Mesothelial cell of epicardium (in vitro differentiated cells): Measurements from ENCODE around the gene MCCC1. TPM values are rescaled to one million over a fixed set of nuclear protein-coding genes. Genes with fewer than 3 reads are reported as not detected.

ENCODE experiments used
- DNase-seq, 2 experiments: peaks; one replicate each; pipeline ENCODE4 v3.0.0; 2021; ENCODE audit warnings: low spot score in 2 of 2; ENCODE audit not compliant: unreplicated experiment in 2 of 2
- H3K27ac Mint-ChIP-seq: 2 replicates; pipeline ENCODE4 v1.8.0; 2021; ENCODE audit warnings: mixed read lengths
- H3K27me3 Mint-ChIP-seq: 2 replicates; pipeline ENCODE4 v1.8.0; 2021; ENCODE audit warnings: low read depth, mixed read lengths
- H3K36me3 Mint-ChIP-seq: 2 replicates; pipeline ENCODE4 v1.8.0; 2021; ENCODE audit warnings: mixed read lengths
- H3K4me1 Mint-ChIP-seq: 2 replicates; pipeline ENCODE4 v1.8.0; 2021; ENCODE audit warnings: mixed read lengths
- H3K4me3 Mint-ChIP-seq: 2 replicates; pipeline ENCODE4 v1.8.0; 2021; ENCODE audit warnings: mild to moderate bottlenecking, moderate library complexity, mixed read lengths
- H3K9me3 Mint-ChIP-seq: 2 replicates; pipeline ENCODE4 v1.8.0; 2021; ENCODE audit warnings: mixed read lengths
- CTCF ChIP-seq: fragments of 200-600 bp; sonication (generic); IDR thresholded peaks from one replicate; pipeline ENCODE4 v1.5.0; 2021; ENCODE audit warnings: antibody characterized with exemption; ENCODE audit not compliant: unreplicated experiment
- total RNA-seq: library from RNA; stranded (reverse); gene quantifications from 3 replicates; pipeline ENCODE4 v1.2.1, GENCODE V29; 2021

MCCC1 gene
- total RNA-seq, result 36.4 to 39.0 TPM (median 37.3 TPM) in 3 replicates

DNA sequence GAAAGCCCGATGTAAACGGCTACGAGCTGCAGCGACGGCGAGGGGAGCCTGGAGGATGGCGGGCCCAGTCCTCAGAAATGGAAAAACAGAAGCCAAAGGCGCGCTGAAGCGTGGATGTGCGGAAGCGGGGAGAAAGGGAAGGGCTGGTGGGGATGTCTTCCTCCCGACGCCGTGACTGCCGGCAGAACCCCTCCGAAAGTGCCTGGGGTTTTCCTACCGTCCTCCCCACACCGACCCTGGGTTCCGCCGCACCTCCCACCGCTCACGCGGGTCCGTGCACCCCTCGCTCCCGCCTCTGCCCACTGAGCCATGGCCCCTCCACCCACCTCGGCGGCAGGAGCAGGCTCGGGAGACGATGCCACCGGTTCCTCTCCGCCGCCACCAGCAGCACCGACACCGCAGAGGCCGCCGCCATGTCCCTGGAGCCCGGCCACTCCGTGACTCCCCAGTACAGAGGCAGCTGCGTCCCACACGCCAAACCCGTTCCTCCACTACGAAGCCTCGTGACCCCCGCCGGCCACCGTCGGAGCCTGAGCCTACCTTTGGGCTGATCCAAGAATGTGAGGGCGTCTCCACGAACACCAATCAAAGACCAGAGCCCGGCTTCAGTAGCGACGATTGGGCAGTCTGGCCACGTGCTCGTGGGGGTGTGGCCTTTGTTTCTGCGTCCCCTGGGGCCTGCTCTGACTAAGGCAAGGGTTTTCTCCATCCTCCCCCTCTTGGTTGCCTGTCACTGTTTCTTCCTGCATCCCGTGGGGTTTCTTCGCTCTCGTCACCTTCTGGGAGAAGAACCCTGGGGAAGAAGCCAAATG is at the start of gene MCCC1:
Gene MCCC1 (minus strand): TSS at position 471 of the 812 bp plus-strand sequence. CDS start 56 bp downstream, at position 415.
- no peak for TF ChIP-seq CTCF
- no peaks in the 10 kb centered on the region for H3K9me3 Mint-ChIP-seq
- peaks cover 44% of the 10 kb centered on the region for H3K4me1 Mint-ChIP-seq
- peak; percentile 88 to 93 for DNase-seq
- peak within 1 kb of the TSS; percentile 93 for H3K27ac Mint-ChIP-seq
- peaks cover 16% of the 10 kb centered on the region for H3K36me3 Mint-ChIP-seq
- H3K4me3 Mint-ChIP-seq, result peak within 1 kb of the TSS; percentile 95
- no peaks in the 10 kb centered on the region for H3K27me3 Mint-ChIP-seq

- Mint-ChIP-seq H3K9me3 (no peaks in the 10 kb centered on the region), H3K27ac (no peak overlapping the region), H3K4me1 (peaks cover 7% of the 10 kb centered on the region), H3K27me3 (no peaks in the 10 kb centered on the region), H3K36me3 (no peaks in the 10 kb centered on the region), H3K4me3 (no peak overlapping the region)
- no peak for DNase-seq
- no peak for TF ChIP-seq CTCF
Observed at GRCh38 chr3:183148056-183148455, 48.8 kb upstream of the MCCC1 start.

GRCh38 chr3:183144363-183144762 is 45.1 kb upstream of the MCCC1 start:
- no peak for DNase-seq
- no peak overlapping the region for H3K4me3 Mint-ChIP-seq
- no peaks in the 10 kb centered on the region for H3K27me3 Mint-ChIP-seq
- TF ChIP-seq CTCF, result no peak
- H3K36me3 Mint-ChIP-seq, result no peaks in the 10 kb centered on the region
- no peaks in the 10 kb centered on the region for H3K9me3 Mint-ChIP-seq
- H3K4me1 Mint-ChIP-seq, result peaks cover 17% of the 10 kb centered on the region
- no peak overlapping the region for H3K27ac Mint-ChIP-seq

GRCh38 chr3:183142199-183142598 is 42.9 kb upstream of the MCCC1 start:
- H3K4me1 Mint-ChIP-seq, result peaks cover 17% of the 10 kb centered on the region

DNA sequence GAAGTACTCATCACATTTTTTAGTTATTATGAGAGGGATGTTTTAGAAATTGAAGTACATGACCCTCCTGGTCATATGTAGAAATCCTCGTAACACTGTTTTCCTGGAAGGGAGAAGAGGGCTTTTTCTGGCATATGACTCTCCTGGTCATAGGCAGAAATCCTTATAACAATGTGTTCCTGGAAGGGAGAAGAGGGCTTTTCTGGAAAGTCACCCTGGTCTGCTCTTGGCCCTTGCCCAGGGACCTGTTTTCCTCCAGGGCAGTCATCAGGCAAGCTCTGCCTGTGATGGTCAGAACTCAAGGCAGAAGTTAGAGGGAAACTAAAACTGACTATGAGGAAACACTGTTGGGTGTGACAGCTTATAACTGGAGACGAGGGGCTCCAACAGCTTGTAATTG is 35.5 kb upstream of the MCCC1 start:
- Mint-ChIP-seq H3K9me3 (no peaks in the 10 kb centered on the region), H3K27ac (no peak overlapping the region), H3K27me3 (peaks cover 7% of the 10 kb centered on the region), H3K4me1 (peaks cover 3% of the 10 kb centered on the region), H3K36me3 (peaks cover under 1% of the 10 kb centered on the region), H3K4me3 (no peak overlapping the region)
- DNase-seq, result no peak
- no peak for TF ChIP-seq CTCF

More at GRCh38 chr3:183142199-183142598, 42.9 kb upstream of the MCCC1 start:
- no peak overlapping the region for H3K4me3 Mint-ChIP-seq
- no peaks in the 10 kb centered on the region for H3K9me3 Mint-ChIP-seq
- H3K27ac Mint-ChIP-seq, result peak overlapping the region; percentile 75
- no peak for TF ChIP-seq CTCF
- H3K27me3 Mint-ChIP-seq, result no peaks in the 10 kb centered on the region
- H3K36me3 Mint-ChIP-seq, result no peaks in the 10 kb centered on the region
- DNase-seq, result no peak
